HG03066 (cell line): ENCODE measurements around the gene VPREB1.
"Not testable (repeated sequence)": the region's sequence is repeated elsewhere in the genome, so short reads cannot be mapped to it uniquely, and the experiment has no call there.

Source experiments
- ATAC-seq: cut with Tn5 transposase; IDR thresholded peaks from one replicate; pipeline ENCODE4 v1.9.1; 2021; ENCODE audit warnings: low read depth; ENCODE audit not compliant: unreplicated experiment

Gene VPREB1

DNA sequence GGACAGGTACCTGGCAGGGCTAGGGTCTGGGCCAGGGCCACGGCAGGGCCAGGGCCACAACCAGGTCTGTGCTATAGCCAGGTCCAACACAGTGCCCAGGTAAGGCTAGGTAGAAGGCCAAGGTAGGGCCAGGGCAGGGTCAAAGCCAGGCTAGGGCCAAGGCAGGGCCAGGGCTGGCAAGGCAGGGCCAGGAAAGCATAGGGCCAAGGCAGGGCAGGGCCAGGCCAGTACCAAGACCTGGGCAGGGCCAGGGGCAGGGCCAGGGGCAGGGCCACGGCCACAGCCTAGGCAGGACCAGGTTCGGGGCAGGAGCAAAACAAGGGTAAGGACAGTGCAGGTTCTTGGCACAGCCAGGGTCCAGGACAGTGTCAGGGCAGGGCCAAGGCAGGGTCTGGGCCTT is 48.1 kb downstream of the VPREB1 start:
- not testable (repeated sequence) for ATAC-seq

DNA sequence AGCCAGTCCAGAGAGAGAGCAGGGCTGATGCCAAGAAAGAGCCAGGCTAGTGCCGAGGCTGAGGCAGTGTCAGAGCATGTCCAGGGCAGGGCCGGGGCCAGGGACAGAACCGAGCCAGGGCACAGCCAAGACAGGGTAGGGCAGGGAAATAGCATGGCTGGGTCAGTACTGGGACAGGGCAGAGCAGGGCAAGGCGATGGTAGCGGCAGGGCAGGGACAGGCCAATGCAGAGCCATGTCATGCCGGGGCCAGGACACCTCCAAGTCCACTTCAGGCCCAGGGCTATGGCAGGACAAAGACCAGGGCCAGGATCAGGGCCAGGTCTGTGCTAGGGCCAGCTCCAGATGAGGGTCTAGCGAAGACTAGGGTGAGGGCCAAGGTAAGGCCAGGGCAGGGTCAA is 48.9 kb downstream of the VPREB1 start:
- ATAC-seq = not testable (repeated sequence)

DNA sequence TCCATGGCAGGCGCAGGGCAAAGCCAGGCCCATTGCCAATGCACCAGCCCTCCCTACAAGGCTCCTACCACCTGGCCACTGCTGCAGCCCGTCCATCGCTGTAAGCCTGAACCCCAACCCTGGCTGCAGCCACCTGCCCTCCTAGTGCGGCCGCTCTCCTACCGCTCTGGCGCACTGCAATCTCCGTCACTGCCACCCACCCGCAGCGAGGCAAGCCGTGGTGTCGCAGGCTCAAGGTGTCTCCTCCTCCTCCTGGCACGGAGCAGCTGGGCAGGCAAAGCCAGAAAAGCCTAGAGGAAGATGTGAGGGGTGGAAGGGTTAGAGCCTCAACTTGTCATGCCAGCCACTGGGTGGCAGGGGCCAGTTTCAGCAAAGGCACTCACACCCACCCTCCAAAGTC is 50.1 kb downstream of the VPREB1 start:
- ATAC-seq = not testable (repeated sequence)
